GM11168 (cell line): ENCODE data around the gene MUS81.
"Not testable (repeated sequence)": the region's sequence is repeated elsewhere in the genome, so short reads cannot be mapped to it uniquely, and the experiment has no call there.

Source experiments
- in situ Hi-C: fragments of 300-500 bp; cut with MboI; formaldehyde crosslinking; loops from one replicate; pipeline ENCODE4 v1.12.0; 2022; ENCODE audit warnings: low sequenced_read_pairs; ENCODE audit not compliant: unreplicated experiment

The MUS81 gene

GRCh38 chr11:65887723-65888162 lies 27.5 kb downstream of the MUS81 start:
- in situ Hi-C loops, result no loop called here

DNA sequence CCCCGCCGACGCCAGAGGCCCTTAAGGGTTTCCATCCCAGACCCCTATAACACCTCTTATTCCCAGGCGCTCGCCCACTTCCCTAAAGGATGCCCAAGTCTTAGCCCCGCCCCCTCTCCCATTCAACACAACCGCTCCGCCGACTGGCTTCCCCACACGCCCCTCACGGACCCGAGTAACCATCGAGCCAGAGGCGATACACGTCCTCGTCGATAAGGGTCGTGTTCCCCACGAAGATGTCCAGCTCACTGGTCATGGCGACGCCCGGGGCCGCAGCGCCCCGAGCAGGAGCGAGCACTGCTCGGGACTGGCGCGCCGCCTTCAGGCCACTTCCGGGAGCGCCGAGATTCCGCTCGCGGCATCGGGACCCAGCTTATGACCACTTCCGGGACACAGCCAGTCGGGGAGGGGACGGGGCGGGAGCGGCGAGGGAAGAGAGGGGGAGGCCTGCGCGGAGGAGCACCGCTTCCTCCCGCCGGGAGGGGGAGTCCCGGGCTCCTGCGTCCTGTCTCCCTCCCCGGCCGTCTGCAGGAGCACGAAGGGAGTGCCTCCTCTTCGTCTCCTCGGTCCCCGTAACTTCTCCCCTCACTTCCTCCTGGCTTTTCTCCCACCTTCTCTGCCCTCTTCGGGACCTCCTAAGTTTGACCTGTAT lies 28.1 kb downstream of the MUS81 start, which contains the start of gene FIBP:
TSS of gene FIBP (minus strand) at position 309 of the 652 bp plus-strand sequence. CDS start at position 256, 53 bp downstream.
- in situ Hi-C loops, result no loop called here

- in situ Hi-C loops, result no loop called here
Measured at GRCh38 chr11:65890324-65891218, 30.3 kb downstream of the MUS81 start, which contains the start of gene CCDC85B. Gene CCDC85B, plus strand, starts transcription at chr11:65890673. Its CDS starts 111 bp downstream, at chr11:65890784.

DNA sequence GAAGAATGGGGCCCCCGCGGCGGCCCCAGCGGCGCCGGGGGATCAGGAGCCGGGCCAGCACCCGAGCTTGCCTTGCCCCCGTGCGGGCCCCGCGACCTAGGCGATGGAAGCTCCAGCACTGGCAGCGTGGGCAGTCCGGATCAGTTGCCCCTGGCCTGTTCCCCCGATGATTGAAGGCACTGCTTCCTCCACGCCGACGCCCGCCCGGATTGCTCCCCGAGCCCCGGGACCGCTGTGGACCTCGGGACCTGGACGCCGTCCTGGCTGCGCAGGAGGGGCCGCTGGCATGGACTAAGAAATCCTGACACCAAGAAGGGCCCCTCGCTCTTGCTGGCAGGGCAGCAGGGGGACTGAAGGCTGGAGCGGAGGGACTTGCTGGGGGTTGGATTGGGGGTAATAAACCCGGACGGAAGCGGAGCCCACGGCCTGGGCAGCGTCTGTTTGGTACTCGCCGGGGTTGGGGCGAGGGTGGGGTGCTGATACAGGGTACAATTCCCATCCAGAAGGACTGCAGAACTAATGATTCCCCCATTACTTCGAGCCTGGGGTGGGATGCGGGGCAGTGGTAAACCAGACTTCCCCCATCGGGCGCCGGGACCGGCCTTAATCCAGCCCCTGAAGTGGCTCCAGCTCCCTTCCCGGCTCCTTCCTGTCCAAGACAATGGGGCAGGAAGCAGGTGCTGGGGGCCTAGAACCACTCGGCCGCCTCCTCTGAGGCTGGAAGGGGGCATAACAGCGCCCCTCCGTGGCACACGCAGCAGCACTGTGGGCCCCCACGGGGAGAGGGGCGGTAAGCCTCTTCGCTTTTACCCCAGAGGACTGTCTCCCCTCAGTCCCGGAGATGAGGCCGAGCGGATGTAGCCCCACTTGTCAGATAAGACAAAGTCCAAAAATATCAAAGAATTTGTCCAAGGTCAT lies 31.2 kb downstream of the MUS81 start:
- in situ Hi-C loops, result no loop called here

DNA sequence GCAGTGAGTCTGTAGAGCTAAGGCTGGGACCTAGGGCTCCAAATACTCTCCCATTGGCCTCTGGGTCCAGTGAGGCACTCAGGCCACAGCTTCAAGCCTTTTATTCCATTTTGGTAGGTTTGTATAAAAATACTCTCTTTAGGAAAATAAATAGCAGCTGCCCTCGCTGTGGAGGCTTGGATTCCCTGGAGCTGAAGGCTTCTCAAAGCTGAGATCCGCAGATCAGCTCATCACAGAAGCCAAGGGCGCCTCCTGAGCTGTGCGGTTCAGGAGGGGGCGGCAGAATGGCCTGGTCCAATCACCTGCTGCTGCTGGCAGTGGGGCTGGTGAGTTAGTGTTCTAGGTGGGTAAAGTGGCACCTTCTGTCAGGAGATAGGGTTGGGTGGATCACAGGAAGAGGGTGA lies 31.9 kb downstream of the MUS81 start:
- in situ Hi-C loops, result not testable (repeated sequence)

- in situ Hi-C loops, result no loop called here
Measured at GRCh38 chr11:65892661-65893317, 32.6 kb downstream of the MUS81 start.

DNA sequence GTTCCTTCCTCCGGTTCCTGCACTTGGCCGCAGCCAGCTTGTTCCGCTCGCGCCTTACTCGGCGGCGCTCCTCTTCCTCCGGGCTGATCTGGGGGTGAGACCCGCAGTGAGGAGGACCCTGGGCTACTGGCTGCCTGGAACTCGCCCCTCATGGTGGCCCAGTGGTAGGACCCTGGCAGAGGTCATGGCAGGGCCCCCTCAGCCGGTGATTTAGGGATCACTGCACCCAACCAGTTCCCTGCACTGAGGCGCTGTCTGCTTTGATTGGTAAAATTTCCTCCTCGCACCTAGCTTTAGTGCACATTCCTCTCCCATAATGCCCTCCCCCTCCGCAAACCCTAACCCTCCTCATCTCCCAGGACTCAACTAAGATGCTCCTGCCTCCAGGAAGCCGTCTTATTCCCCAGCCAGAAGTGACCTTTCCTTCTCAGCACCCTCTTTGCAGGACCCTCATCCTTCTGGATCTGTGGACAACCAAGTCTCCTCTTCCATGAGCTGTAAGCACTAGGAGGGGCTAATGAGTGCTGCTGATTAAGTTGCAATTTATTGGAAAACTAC lies 33.9 kb downstream of the MUS81 start:
- in situ Hi-C loops, result no loop called here

- in situ Hi-C loops, result no loop called here
Measured at GRCh38 chr11:65895482-65895981, 35.3 kb downstream of the MUS81 start.

DNA sequence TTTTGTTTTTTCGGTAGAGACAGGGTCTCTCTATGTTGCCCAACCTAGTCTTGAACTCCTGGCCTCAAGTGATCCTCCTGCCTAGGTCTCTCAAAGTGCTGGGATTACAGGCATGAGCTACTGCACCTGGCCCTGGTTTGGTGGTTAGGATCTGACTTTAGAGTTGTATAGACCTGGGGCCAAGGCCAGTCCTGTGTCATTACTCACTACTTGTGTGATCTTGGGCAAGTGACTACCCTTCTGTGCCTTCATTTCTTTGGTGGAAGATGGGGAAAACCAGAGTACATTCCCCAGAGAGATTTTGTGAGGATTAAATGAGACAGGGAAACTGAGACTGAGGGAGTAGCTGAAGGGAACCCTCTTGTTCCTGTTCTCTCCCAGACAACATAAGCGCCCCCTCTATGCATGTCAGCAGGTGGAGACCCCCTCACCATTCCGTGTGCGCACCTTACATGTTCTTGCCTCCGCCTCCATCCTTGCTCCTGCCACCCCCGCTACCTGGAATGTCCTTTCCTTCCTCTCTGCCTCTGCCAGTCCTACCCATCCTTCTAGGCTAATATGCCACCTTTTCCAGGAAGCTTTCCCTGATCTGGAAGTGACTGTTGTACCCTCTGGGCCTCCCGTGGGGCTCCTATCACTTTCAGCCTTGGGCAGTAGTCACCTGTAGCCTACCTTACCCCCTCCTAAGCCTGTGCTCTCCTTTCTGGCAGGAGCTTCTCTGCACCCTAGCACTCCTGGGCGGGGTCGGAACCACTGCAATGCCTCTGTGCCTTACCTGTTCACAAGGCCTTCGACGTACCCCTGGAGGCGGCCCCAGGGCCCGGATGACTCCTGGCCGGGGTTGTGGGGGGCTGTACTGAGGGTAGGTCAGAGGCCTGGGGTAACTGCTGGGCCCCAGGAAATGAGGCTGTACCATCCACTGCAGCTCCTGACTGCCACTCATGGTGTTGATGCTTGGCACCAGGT lies 36.1 kb downstream of the MUS81 start:
- in situ Hi-C loops, result no loop called here

DNA sequence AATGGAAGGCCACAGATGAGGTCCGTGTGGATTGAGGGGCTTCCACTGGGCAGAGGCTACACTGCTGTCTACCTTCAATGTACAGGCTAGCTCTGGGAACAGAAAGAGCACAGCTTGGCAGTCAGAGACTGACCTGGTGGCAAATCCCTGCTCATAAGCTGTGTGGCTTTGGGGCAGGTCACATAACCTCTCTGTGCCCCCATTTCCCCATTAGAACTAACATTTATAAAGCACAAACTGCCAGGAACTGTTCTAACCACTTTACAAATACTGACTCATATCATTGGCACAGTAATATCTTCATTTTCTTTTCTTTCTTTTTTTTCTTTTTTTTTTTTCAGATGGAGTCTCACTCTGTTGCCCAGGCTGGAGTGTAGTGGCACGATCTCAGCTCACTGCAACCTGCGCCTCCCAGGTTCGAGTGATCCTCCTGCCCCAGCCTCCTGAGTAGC lies 36.8 kb downstream of the MUS81 start:
- in situ Hi-C loops, result no loop called here

GRCh38 chr11:65898656-65899355 lies 38.6 kb downstream of the MUS81 start:
- in situ Hi-C loops, result no loop called here

DNA sequence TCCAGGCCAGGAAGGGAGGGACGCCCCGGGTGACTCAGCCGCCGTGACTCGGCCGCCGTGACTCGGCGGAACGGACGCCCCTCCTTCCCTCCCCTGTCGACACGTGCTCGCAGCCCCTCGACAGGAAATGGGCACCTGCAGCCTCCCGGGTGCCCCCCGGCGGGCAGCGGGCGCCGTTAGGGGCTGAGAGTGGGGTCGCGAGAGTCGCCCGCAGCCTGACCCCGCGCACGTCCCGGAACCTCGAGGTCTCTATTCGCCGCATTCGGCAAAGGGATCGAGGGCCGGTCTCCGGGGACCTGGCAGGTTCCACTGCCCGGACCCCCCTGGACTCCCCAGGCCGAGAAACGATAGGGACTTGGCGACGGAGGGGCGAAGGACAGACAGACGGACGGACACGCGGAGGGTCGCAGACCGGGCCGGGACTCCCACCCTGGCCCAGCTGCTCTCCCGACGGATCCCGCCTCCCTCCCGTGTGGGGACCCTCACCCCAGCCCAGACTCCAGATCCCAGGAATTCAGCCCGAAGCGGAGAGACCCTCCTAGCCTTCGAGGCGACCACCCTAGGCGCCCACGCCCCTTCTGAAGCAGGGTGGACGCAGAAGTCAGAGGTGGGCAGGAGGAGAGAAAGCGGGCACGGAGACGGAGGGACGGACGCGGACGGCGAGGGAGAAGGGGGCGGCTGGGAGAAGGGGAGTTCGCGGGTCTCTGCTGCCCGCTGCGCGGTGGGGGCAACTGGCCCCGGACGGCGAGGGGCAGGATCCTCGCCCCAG lies 39.3 kb downstream of the MUS81 start:
- in situ Hi-C loops, result no loop called here

DNA sequence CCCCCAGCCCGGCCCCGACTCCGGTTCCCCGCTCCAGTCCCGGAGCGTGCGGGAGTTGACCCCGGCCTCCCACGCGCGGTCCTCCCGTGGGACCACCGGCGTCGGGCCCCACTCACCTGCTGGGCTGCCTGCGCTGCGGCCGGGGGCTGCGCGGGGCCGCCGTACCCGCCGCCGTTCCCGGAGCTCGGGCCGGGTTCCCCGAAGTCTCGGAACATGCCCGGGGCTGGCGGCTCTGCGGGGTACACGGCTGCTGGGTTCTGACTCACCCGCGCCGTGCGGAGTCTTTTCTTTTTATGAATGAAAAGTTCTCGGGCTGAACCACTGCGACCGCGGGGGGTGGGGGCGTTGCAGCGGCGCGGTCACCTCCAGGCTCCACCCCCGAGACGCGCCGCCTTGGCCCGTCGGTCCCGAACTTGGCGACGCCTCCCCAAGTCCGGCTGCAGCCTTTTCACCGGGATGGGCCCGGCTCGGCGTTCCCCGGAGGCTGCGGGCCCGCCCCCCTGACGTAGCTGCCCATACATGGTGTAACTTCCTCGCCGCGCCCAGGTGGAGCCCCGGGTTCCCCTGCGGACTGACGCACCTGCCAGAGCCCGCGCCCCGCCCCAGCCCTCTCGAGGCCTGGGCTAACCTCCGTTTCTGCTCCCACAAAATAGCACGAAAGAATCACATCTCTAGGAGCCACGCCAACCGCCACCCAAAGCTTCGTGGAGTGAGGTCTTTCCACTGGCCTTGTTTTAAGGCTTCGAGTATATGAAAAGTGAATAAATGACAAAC lies 40.1 kb downstream of the MUS81 start, which contains the start of gene FOSL1:
TSS of gene FOSL1 (minus strand) at position 264 of the 774 bp plus-strand sequence. CDS start at position 215, 49 bp downstream.
- in situ Hi-C loops, result no loop called here

DNA sequence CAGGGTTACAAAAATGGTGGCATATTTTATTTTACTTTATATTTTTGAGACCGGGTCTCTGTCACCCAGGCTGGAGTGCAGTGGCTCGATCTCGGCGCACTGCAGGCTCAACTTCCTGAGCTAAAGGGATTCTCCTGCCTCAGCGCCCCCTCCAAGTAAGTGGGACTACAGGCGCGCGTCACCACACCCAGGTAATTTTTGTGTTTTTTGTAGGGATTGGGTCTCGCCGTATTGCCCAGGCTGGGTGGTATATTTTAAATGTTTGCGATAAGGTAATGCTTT lies 40.6 kb downstream of the MUS81 start:
- in situ Hi-C loops, result no loop called here

DNA sequence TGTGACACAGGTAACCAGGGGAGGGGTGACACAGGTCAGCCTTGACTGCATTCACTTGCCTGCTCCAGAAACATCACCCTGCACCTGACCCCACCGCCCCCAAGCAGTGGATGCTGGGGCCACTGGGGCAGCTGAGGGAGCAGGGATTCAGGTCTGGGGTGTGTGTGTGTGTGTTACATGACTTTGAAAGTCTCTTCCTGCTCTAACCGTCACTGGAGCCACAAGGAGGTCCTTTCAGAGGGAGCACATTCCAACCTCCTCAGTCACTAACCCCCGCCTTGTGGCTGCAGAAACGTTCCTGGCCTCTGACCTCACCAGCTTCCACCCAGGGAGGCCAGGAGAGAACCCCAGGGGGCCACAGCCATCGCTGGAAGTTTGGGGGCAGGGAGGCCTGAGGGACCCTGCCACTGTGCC lies 42.8 kb downstream of the MUS81 start:
- in situ Hi-C loops, result no loop called here

- in situ Hi-C loops, result no loop called here
Measured at GRCh38 chr11:65903715-65904114, 43.5 kb downstream of the MUS81 start.
